Measurements from ENCODE around the gene DLX4. TPM values are rescaled to one million over a fixed set of nuclear protein-coding genes. Genes with fewer than 3 reads are reported as not detected.

DLX4 gene
- total RNA-seq, 1 donor from 2014 or later, result not detected

DNA sequence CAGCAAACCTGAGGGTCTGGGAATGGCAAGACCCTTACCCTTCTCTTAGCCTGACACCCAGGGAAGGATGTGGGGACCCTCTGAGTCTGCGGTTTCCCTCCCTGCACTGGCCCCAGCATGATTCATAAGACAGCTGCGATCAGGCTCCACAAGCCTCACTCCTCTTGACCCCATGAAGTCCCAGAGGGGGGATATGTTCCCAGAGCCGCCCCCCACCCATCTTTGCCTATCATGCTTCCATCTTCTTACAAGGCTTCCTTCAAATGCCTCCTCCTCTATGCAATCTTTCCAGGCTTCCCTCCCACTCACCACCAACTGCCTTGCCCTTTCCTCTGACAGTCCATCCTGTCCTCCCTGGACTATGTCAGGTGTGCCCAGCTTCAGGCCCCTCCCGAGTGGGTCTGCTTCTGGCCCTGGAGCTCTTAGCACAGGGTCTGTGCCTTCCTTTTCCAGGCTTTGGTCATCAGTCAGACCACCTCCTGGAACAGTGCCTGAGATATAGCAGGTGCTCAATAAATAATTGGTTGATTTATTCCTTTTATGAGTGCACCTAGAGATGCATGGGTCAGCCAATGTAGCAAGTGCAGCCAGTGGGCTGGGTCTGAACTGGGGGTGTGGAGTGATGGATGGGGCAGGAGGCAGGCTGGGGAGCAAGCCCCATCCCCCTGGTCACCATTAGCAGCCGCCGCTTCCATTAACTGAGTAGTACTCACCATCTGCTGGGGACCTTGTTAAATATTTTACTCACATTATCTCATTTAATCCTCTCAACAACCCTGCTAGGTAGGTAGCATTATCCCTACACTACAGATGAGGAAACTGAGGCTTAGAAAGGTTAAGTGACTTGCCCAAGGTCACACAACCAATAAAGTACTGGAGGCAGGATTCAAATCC is 17.7 kb downstream of the DLX4 start:
- no peak for DNase-seq (ENCODE audit: low read depth)
- H2AFZ ChIP-seq (ENCODE audit: low read depth, low read length), result no peak overlapping the region
- no peaks in the 10 kb centered on the region for H3K79me2 ChIP-seq (ENCODE audit: insufficient read depth, low read length)
- H3K9me3 ChIP-seq (ENCODE audit: insufficient read depth, low read depth, low read length), result no peaks in the 10 kb centered on the region
- peaks cover 68% of the 10 kb centered on the region for H3K27me3 ChIP-seq (ENCODE audit: insufficient read depth, low read length)
- no peaks in the 10 kb centered on the region for H3K4me1 ChIP-seq (ENCODE audit: insufficient read depth, low read length)
- H3K36me3 ChIP-seq (ENCODE audit: insufficient read depth, low read length), result no peaks in the 10 kb centered on the region
- TF ChIP-seq, protein P1, sequence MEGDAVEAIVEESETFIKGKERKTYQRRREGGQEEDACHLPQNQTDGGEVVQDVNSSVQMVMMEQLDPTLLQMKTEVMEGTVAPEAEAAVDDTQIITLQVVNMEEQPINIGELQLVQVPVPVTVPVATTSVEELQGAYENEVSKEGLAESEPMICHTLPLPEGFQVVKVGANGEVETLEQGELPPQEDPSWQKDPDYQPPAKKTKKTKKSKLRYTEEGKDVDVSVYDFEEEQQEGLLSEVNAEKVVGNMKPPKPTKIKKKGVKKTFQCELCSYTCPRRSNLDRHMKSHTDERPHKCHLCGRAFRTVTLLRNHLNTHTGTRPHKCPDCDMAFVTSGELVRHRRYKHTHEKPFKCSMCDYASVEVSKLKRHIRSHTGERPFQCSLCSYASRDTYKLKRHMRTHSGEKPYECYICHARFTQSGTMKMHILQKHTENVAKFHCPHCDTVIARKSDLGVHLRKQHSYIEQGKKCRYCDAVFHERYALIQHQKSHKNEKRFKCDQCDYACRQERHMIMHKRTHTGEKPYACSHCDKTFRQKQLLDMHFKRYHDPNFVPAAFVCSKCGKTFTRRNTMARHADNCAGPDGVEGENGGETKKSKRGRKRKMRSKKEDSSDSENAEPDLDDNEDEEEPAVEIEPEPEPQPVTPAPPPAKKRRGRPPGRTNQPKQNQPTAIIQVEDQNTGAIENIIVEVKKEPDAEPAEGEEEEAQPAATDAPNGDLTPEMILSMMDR (IDR thresholded peaks at IDR 0.05; ENCODE audit: insufficient read depth, low read depth, low read length), result no peak
- no peak for TF ChIP-seq EZH2 (IDR thresholded peaks at IDR 0.05; ENCODE audit: insufficient read depth, low read length)
- no peak overlapping the region for H3K4me3 ChIP-seq (ENCODE audit: insufficient read depth, low read depth, low read length)
- no peaks in the 10 kb centered on the region for H4K20me1 ChIP-seq (ENCODE audit: insufficient read depth, low read length)
- no peak overlapping the region for H3K27ac ChIP-seq (ENCODE audit: low read depth, low read length)
- no peaks in the 10 kb centered on the region for H3K9me3 Mint-ChIP-seq (ENCODE audit: unreplicated experiment)
- H3K4me3 Mint-ChIP-seq (ENCODE audit: unreplicated experiment), result no peak overlapping the region
- H3K4me1 Mint-ChIP-seq (ENCODE audit: low read depth, unreplicated experiment), result no peaks in the 10 kb centered on the region
- peaks cover 88% of the 10 kb centered on the region for H3K27me3 Mint-ChIP-seq (ENCODE audit: low read depth, unreplicated experiment)
- no peaks in the 10 kb centered on the region for H3K36me3 Mint-ChIP-seq (ENCODE audit: low read depth, unreplicated experiment)
- no peak overlapping the region for H3K9ac ChIP-seq (ENCODE audit: low read length)
- H3K4me2 ChIP-seq (ENCODE audit: low read length), result no peak overlapping the region
- no peak overlapping the region for H3K27ac Mint-ChIP-seq (ENCODE audit: unreplicated experiment)
- FAIRE-seq, result no peak

- H3K9me3 Mint-ChIP-seq (ENCODE audit: unreplicated experiment), result no peaks in the 10 kb centered on the region
- H3K4me1 ChIP-seq (ENCODE audit: insufficient read depth, low read length), result no peaks in the 10 kb centered on the region
- no peaks in the 10 kb centered on the region for H3K79me2 ChIP-seq (ENCODE audit: insufficient read depth, low read length)
- no peak overlapping the region for H2AFZ ChIP-seq (ENCODE audit: low read depth, low read length)
- H3K4me1 Mint-ChIP-seq (ENCODE audit: low read depth, unreplicated experiment), result no peaks in the 10 kb centered on the region
- no peak overlapping the region for H3K4me3 ChIP-seq (ENCODE audit: insufficient read depth, low read depth, low read length)
- FAIRE-seq, result no peak
- H3K27me3 ChIP-seq (ENCODE audit: insufficient read depth, low read length), result peaks cover 71% of the 10 kb centered on the region
- no peak overlapping the region for H3K4me2 ChIP-seq (ENCODE audit: low read length)
- no peak overlapping the region for H3K9ac ChIP-seq (ENCODE audit: low read length)
- H3K4me3 Mint-ChIP-seq (ENCODE audit: unreplicated experiment), result no peak overlapping the region
- H3K36me3 Mint-ChIP-seq (ENCODE audit: low read depth, unreplicated experiment), result no peaks in the 10 kb centered on the region
- DNase-seq (ENCODE audit: low read depth), result no peak
- no peaks in the 10 kb centered on the region for H4K20me1 ChIP-seq (ENCODE audit: insufficient read depth, low read length)
- no peak for TF ChIP-seq EZH2 (IDR thresholded peaks at IDR 0.05; ENCODE audit: insufficient read depth, low read length)
- TF ChIP-seq, protein P1 (IDR thresholded peaks at IDR 0.05; ENCODE audit: insufficient read depth, low read depth, low read length), result no peak
- no peak overlapping the region for H3K27ac ChIP-seq (ENCODE audit: low read depth, low read length)
- peaks cover 88% of the 10 kb centered on the region for H3K27me3 Mint-ChIP-seq (ENCODE audit: low read depth, unreplicated experiment)
- H3K27ac Mint-ChIP-seq (ENCODE audit: unreplicated experiment), result no peak overlapping the region
- no peaks in the 10 kb centered on the region for H3K36me3 ChIP-seq (ENCODE audit: insufficient read depth, low read length)
- H3K9me3 ChIP-seq (ENCODE audit: insufficient read depth, low read depth, low read length), result no peaks in the 10 kb centered on the region
Measured at GRCh38 chr17:49987290-49987585, 18.2 kb downstream of the DLX4 start.

Data from astrocyte (in vitro differentiated cells and primary cell).